CD14-positive monocyte (primary cell): ENCODE results near the gene ANKLE1. TPM values are rescaled to one million over a fixed set of nuclear protein-coding genes. Genes with fewer than 3 reads are reported as not detected.

Source experiments
- DNase-seq, 3 donors: peaks; one replicate each; pipeline ENCODE4 v3.0.0-alpha.2; 2011 to 2022
- H2AFZ ChIP-seq: 2 replicates; pipeline ENCODE4 v1.6.0; 2012; ENCODE audit warnings: mild to moderate bottlenecking, low read depth, low read length, inconsistent platforms; ENCODE audit not compliant: insufficient read depth, poor library complexity, severe bottlenecking
- H3K27ac ChIP-seq, 2 donors: 1 replicate in 1 of 2; 2 replicates in 1 of 2; pipeline ENCODE4 v1.5.1; 2012 to 2013; ENCODE audit warnings: low read length in 2 of 2, control low read depth in 1 of 2, inconsistent platforms in 1 of 2, low read depth in 1 of 2, mild to moderate bottlenecking in 1 of 2
- H3K27me3 ChIP-seq, 2 donors: one replicate each; pipeline versions ENCODE4 v1.6.0 to v1.6.1; 2011 to 2013; ENCODE audit warnings: low read length in 2 of 2; ENCODE audit not compliant: control insufficient read depth in 2 of 2, insufficient read depth in 2 of 2
- H3K36me3 ChIP-seq, 2 donors: replicated peaks in 1 of 2; 1 replicate in 1 of 2; 2 replicates in 1 of 2; pipeline versions ENCODE4 v1.5.1 to v1.6.1; 2012 to 2013; ENCODE audit warnings: low read length in 2 of 2, control low read depth in 1 of 2, inconsistent platforms in 1 of 2, mild to moderate bottlenecking in 1 of 2; ENCODE audit not compliant: insufficient read depth in 2 of 2, control insufficient read depth in 1 of 2
- H3K4me1 ChIP-seq, 2 donors: 1 replicate in 1 of 2; 2 replicates in 1 of 2; pipeline versions ENCODE4 v1.5.1 to v1.6.1; 2012 to 2013; ENCODE audit warnings: low read length in 2 of 2, control low read depth in 1 of 2, inconsistent platforms in 1 of 2, mild to moderate bottlenecking in 1 of 2, moderate library complexity in 1 of 2; ENCODE audit not compliant: insufficient read depth in 2 of 2, control insufficient read depth in 1 of 2
- H3K4me2 ChIP-seq: replicated peaks from 2 replicates; pipeline ENCODE3; 2012; ENCODE audit warnings: low read length, moderate library complexity, mild to moderate bottlenecking; ENCODE audit not compliant: poor library complexity, severe bottlenecking; ENCODE audit errors: extremely low read depth
- H3K4me3 ChIP-seq, 3 experiments: fragments of 200-600 bp in 1 of 3; sonication (generic) in 1 of 3; replicated peaks in 1 of 3; 1 replicate in 2 of 3; 2 replicates in 1 of 3; pipeline ENCODE4 v1.5.1; 2011 to 2013; ENCODE audit warnings: low read length in 3 of 3, mild to moderate bottlenecking in 3 of 3, control low read depth in 2 of 3, low read depth in 2 of 3, inconsistent platforms in 1 of 3, moderate library complexity in 1 of 3
- H3K79me2 ChIP-seq: 2 replicates; pipeline ENCODE4 v1.6.0; 2012; ENCODE audit warnings: mild to moderate bottlenecking, control low read depth, inconsistent platforms, low read length, moderate library complexity; ENCODE audit not compliant: insufficient read depth
- H3K9ac ChIP-seq: 2 replicates; pipeline ENCODE4 v1.6.0; 2017; ENCODE audit warnings: low read length, mild to moderate bottlenecking; ENCODE audit not compliant: insufficient read depth, poor library complexity, severe bottlenecking
- H3K9me3 ChIP-seq, 2 donors: replicated peaks in 1 of 2; 1 replicate in 1 of 2; 2 replicates in 1 of 2; pipeline versions ENCODE4 v1.5.1 to v1.6.1; 2012 to 2013; ENCODE audit warnings: low read length in 2 of 2, control low read depth in 1 of 2; ENCODE audit not compliant: control insufficient read depth in 1 of 2, insufficient read depth in 1 of 2
- H4K20me1 ChIP-seq: 2 replicates; pipeline ENCODE4 v1.6.0; 2012; ENCODE audit warnings: mild to moderate bottlenecking, low read length, control low read depth, moderate library complexity; ENCODE audit not compliant: insufficient read depth
- H3K27ac Mint-ChIP-seq, 7 donors: one replicate each; pipeline ENCODE4 v1.8.0; 2020; ENCODE audit warnings: mild to moderate bottlenecking in 7 of 7, mixed read lengths in 7 of 7, moderate library complexity in 6 of 7, inconsistent platforms in 2 of 7
- H3K27me3 Mint-ChIP-seq, 3 donors: one replicate each; pipeline ENCODE4 v1.8.0; 2021 to 2022; ENCODE audit warnings: low read depth in 3 of 3, mild to moderate bottlenecking in 3 of 3, mixed read lengths in 3 of 3, moderate library complexity in 3 of 3, inconsistent platforms in 1 of 3
- H3K36me3 Mint-ChIP-seq, 2 donors: one replicate each; pipeline ENCODE4 v1.8.0; 2020; ENCODE audit warnings: mixed read lengths in 2 of 2, inconsistent platforms in 1 of 2, mild to moderate bottlenecking in 1 of 2
- H3K4me1 Mint-ChIP-seq: one replicate; pipeline ENCODE4 v1.8.0; 2020; ENCODE audit warnings: mild to moderate bottlenecking, mixed read lengths
- H3K4me3 Mint-ChIP-seq, 2 donors: one replicate each; pipeline ENCODE4 v1.8.0; 2020; ENCODE audit warnings: mild to moderate bottlenecking in 2 of 2, mixed read lengths in 2 of 2, moderate library complexity in 1 of 2
- H3K9me3 Mint-ChIP-seq, 7 donors: one replicate each; pipeline ENCODE4 v1.8.0; 2020 to 2022; ENCODE audit warnings: mixed read lengths in 7 of 7, mild to moderate bottlenecking in 6 of 7, moderate library complexity in 6 of 7, inconsistent platforms in 2 of 7
- CTCF ChIP-seq: fragments of 200-600 bp; IDR thresholded peaks from one replicate; pipeline ENCODE4 v1.8.0; 2022; ENCODE audit warnings: antibody characterized with exemption, mild to moderate bottlenecking
- WGBS: methylation state at CpG from one replicate; pipeline ENCODE4 v1.1.5; 2013; ENCODE audit warnings: missing lambda C conversion rate; ENCODE audit not compliant: insufficient coverage; 5-methylcytosine and 5-hydroxymethylcytosine counted together
- intact Hi-C, 2 donors: fragments of 100-400 bp; cut with micrococcal nuclease; formaldehyde crosslinking; loops; one replicate each; pipeline versions ENCODE4 v1.15.0 to v1.15.1; 2023
- polyA plus RNA-seq, 3 donors: library from polyadenylated mRNA; depleted of rRNA in 1 of 3; unstranded in 2 of 3; stranded (reverse) in 1 of 3; fragments of 300-500 nt in 2 of 3; fragments of >200 nt in 1 of 3; fragmentation: Illumina TruSeq in 2 of 3; gene quantifications; 1 replicate in 2 of 3; 2 replicates in 1 of 3; pipeline ENCODE4 v1.2.3, GENCODE V29; 2012 to 2021

The ANKLE1 gene
- polyA plus RNA-seq, 3 donors = 1.3 to 8.5 (median 2.2) TPM

- Histone ChIP-seq H3K36me3 (peaks cover 39 to 51% of the 10 kb centered on the region in 2 donors), H3K27me3 (peaks cover 0 to 10% of the 10 kb centered on the region in 2 donors), H3K9me3 (no peaks in the 10 kb centered on the region), H4K20me1 (peaks cover 32% of the 10 kb centered on the region), H3K27ac (no peak overlapping the region), H3K9ac (no peak overlapping the region), H3K4me1 (peaks cover 12 to 13% of the 10 kb centered on the region in 2 donors), H2AFZ (no peak overlapping the region), H3K4me3 (peak overlapping the region in 2 of 3 experiments; percentile 9 to 56), H3K79me2 (no peaks in the 10 kb centered on the region), H3K4me2 (peak overlapping the region; percentile 75)
- no peak for DNase-seq
- Mint-ChIP-seq H3K27ac (peak overlapping the region in 1 of 7 donors; percentile 13), H3K36me3 (peaks cover 30 to 65% of the 10 kb centered on the region in 2 donors), H3K9me3 (peaks cover 0 to 5% (median 0%) of the 10 kb centered on the region in 7 donors), H3K27me3 (peaks cover 7 to 31% (median 11%) of the 10 kb centered on the region in 3 donors), H3K4me1 (peaks cover 9% of the 10 kb centered on the region), H3K4me3 (peak overlapping the region in 1 of 2 donors; percentile 35)
- intact Hi-C loops = no loop called here
- 14% methylated on average over 51 of the region's 56 CpGs for WGBS
- TF ChIP-seq CTCF = no peak
Measured at GRCh38 chr19:17323300-17323963, 41.7 kb downstream of the ANKLE1 start.

GRCh38 chr19:17323964-17324332, 42.2 kb downstream of the ANKLE1 start:
- peak in 2 of 3 donors; percentile 38 to 64 for DNase-seq
- H3K9me3 ChIP-seq = no peaks in the 10 kb centered on the region
- WGBS = 29% methylated on average over 6 of the region's 7 CpGs
- H3K27me3 ChIP-seq = peaks cover 2 to 12% of the 10 kb centered on the region in 2 donors
- H3K27ac Mint-ChIP-seq = no peak overlapping the region
- H3K36me3 Mint-ChIP-seq = peaks cover 30 to 60% of the 10 kb centered on the region in 2 donors
- H3K4me3 Mint-ChIP-seq = peak overlapping the region in 1 of 2 donors; percentile 59
- peaks cover 15 to 18% of the 10 kb centered on the region in 2 donors for H3K4me1 ChIP-seq
- no peak overlapping the region for H2AFZ ChIP-seq
- peaks cover 0 to 5% (median 0%) of the 10 kb centered on the region in 7 donors for H3K9me3 Mint-ChIP-seq
- H3K4me1 Mint-ChIP-seq = peaks cover 12% of the 10 kb centered on the region
- H4K20me1 ChIP-seq = peaks cover 34% of the 10 kb centered on the region
- no peak overlapping the region for H3K9ac ChIP-seq
- H3K4me3 ChIP-seq = peak overlapping the region in 2 of 3 experiments; percentile 9 to 56
- H3K4me2 ChIP-seq = peak overlapping the region; percentile 75
- peaks cover 7 to 35% (median 15%) of the 10 kb centered on the region in 3 donors for H3K27me3 Mint-ChIP-seq
- intact Hi-C loops = no loop called here
- peak; percentile 16 for TF ChIP-seq CTCF
- H3K27ac ChIP-seq = no peak overlapping the region
- peaks cover 36 to 48% of the 10 kb centered on the region in 2 donors for H3K36me3 ChIP-seq
- no peaks in the 10 kb centered on the region for H3K79me2 ChIP-seq
